Activated naive CD8-positive, alpha-beta T cell treated with anti-CD3 and anti-CD28 coated beads for 36 hours (primary cell): ENCODE measurements around the gene RAD18. TPM values are rescaled to one million over a fixed set of nuclear protein-coding genes. Genes with fewer than 3 reads are reported as not detected.
A peak's percentile ranks its signal among the peaks of the same experiment; 100 is the strongest.

Experiments used
- DNase-seq: peaks from one replicate; pipeline ENCODE4 v3.0.0; 2021
- H3K27ac Mint-ChIP-seq: one replicate; pipeline ENCODE4 v1.8.0; 2022; ENCODE audit warnings: mild to moderate bottlenecking, moderate library complexity, mixed read lengths
- H3K27me3 Mint-ChIP-seq: one replicate; pipeline ENCODE4 v1.8.0; 2022; ENCODE audit warnings: mild to moderate bottlenecking, mixed read lengths
- H3K36me3 Mint-ChIP-seq: one replicate; pipeline ENCODE4 v1.8.0; 2021; ENCODE audit warnings: mild to moderate bottlenecking, mixed read lengths
- H3K4me1 Mint-ChIP-seq: one replicate; pipeline ENCODE4 v1.8.0; 2021; ENCODE audit warnings: mixed read lengths
- H3K4me3 Mint-ChIP-seq: one replicate; pipeline ENCODE4 v1.8.0; 2022; ENCODE audit warnings: mild to moderate bottlenecking, moderate library complexity, mixed read lengths
- H3K9me3 Mint-ChIP-seq: one replicate; pipeline ENCODE4 v1.8.0; 2022; ENCODE audit warnings: mixed read lengths
- total RNA-seq, 2 experiments: library from RNA; stranded (reverse); gene quantifications; one replicate each; pipeline ENCODE4 v1.2.3, GENCODE V29; 2021

RAD18 gene, protein sequence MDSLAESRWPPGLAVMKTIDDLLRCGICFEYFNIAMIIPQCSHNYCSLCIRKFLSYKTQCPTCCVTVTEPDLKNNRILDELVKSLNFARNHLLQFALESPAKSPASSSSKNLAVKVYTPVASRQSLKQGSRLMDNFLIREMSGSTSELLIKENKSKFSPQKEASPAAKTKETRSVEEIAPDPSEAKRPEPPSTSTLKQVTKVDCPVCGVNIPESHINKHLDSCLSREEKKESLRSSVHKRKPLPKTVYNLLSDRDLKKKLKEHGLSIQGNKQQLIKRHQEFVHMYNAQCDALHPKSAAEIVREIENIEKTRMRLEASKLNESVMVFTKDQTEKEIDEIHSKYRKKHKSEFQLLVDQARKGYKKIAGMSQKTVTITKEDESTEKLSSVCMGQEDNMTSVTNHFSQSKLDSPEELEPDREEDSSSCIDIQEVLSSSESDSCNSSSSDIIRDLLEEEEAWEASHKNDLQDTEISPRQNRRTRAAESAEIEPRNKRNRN
- 10 to 100 TPM; 54.6 to 60.5 TPM for total RNA-seq

DNA sequence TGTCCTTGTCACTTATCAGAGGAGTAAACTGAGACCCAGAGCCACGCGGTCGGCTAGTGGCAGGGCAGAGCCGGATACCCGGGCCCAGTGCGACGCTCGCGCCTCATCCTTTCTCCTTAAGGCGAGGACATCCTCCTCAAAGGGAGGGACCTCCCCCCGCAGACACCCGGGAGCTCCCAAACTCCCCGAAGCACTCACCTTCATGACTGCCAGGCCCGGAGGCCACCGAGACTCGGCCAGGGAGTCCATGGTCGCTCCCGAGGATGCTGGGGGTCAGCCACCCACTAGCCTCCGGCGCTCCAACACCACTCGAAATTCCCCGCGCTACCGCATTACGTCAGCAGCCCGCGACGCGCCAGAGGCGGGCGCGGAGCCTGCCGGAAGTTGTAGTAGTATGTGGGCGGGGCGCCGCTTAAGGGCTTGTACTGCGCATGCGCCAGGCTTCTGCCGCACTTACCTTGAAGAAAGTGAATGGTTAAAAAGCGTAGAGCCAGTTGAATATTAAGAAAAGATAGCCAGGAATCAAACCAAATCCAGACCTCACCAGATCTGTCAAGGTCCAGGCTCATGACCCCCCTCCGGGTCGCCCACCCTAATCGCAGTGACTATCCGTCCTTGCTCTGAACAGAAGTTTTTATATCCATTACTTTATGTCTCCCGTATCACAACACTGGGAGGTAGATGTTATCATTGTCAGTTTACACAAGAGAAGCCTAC, at the start of gene RAD18:
Gene RAD18 (minus strand): TSS at position 336 of the 717 bp plus-strand sequence. CDS start 87 bp downstream, at position 249.
- Mint-ChIP-seq H3K27ac (peak within 1 kb of the TSS; percentile 96), H3K4me3 (peak within 1 kb of the TSS; percentile 95), H3K4me1 (peaks cover 35% of the 10 kb centered on the region), H3K27me3 (peaks cover 3% of the 10 kb centered on the region), H3K9me3 (no peaks in the 10 kb centered on the region), H3K36me3 (peaks cover 36% of the 10 kb centered on the region)
- DNase-seq: peak; percentile 90

- peaks cover 5% of the 10 kb centered on the region for H3K4me1 Mint-ChIP-seq
- H3K9me3 Mint-ChIP-seq: no peaks in the 10 kb centered on the region
- no peak for DNase-seq
- H3K27ac Mint-ChIP-seq: no peak overlapping the region
- H3K36me3 Mint-ChIP-seq: peaks cover 2% of the 10 kb centered on the region
- H3K27me3 Mint-ChIP-seq: no peaks in the 10 kb centered on the region
- no peak overlapping the region for H3K4me3 Mint-ChIP-seq
Measured at GRCh38 chr3:9012521-9012920, 49.2 kb upstream of the RAD18 start.

GRCh38 chr3:9009976-9010545, 46.8 kb upstream of the RAD18 start:
- Mint-ChIP-seq H3K27me3 (no peaks in the 10 kb centered on the region), H3K4me1 (peaks cover 5% of the 10 kb centered on the region), H3K4me3 (no peak overlapping the region), H3K36me3 (no peaks in the 10 kb centered on the region), H3K27ac (no peak overlapping the region), H3K9me3 (no peaks in the 10 kb centered on the region)
- no peak for DNase-seq

- Mint-ChIP-seq H3K4me3 (no peak overlapping the region), H3K36me3 (no peaks in the 10 kb centered on the region), H3K27ac (no peak overlapping the region), H3K9me3 (no peaks in the 10 kb centered on the region), H3K4me1 (peaks cover 5% of the 10 kb centered on the region), H3K27me3 (no peaks in the 10 kb centered on the region)
- no peak for DNase-seq
Measured at GRCh38 chr3:9008550-9009255, 45.4 kb upstream of the RAD18 start.

- Mint-ChIP-seq H3K9me3 (no peaks in the 10 kb centered on the region), H3K4me3 (no peak overlapping the region), H3K4me1 (peaks cover 5% of the 10 kb centered on the region), H3K27ac (no peak overlapping the region), H3K36me3 (no peaks in the 10 kb centered on the region), H3K27me3 (no peaks in the 10 kb centered on the region)
- no peak for DNase-seq
Measured at GRCh38 chr3:9007928-9008327, 44.7 kb upstream of the RAD18 start.

DNA sequence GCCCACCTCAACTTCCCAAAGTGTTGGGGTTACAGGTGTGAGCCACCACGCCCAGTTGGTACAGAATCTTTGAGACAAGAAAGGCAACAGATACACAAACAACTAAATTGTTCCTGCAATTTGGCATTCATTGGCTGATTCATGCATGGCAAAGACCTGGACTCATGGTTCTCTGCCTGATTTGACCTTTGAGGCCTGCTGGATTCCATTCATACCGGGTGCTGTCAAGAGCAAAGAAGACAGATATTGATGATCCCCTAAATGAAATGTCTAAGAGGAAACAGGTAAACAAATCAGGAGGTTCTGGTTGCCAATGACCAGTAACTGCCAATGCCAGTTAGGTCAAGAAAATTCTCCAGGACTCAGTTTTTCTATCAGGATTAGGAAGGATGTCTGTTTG, 43.9 kb upstream of the RAD18 start:
- H3K36me3 Mint-ChIP-seq: no peaks in the 10 kb centered on the region
- H3K4me1 Mint-ChIP-seq: peaks cover 1% of the 10 kb centered on the region
- H3K4me3 Mint-ChIP-seq: no peak overlapping the region
- H3K27me3 Mint-ChIP-seq: no peaks in the 10 kb centered on the region
- no peak for DNase-seq
- H3K9me3 Mint-ChIP-seq: no peaks in the 10 kb centered on the region
- no peak overlapping the region for H3K27ac Mint-ChIP-seq

DNA sequence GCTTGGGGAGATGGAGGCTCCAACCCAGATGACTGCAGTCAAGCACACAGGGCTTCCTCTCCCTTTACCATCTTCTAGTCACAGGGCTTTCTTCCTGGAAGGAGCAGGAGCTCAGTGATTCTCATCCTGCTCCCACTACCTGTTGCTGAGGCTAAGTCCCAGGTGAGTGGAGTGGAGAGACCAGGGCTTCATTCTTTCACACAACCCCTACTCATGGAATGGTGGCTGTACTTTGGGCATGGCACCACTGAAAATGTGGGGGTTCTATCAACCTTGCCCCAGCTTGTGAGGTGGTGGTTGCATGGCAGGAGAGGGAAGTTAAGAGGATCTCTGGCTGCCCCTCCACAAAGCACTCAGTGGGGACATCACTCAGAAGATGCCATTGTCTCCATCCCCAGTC, 36.8 kb upstream of the RAD18 start:
- no peaks in the 10 kb centered on the region for H3K36me3 Mint-ChIP-seq
- H3K27me3 Mint-ChIP-seq: no peaks in the 10 kb centered on the region
- no peak overlapping the region for H3K4me3 Mint-ChIP-seq
- DNase-seq: no peak
- no peaks in the 10 kb centered on the region for H3K4me1 Mint-ChIP-seq
- no peak overlapping the region for H3K27ac Mint-ChIP-seq
- H3K9me3 Mint-ChIP-seq: no peaks in the 10 kb centered on the region

DNA sequence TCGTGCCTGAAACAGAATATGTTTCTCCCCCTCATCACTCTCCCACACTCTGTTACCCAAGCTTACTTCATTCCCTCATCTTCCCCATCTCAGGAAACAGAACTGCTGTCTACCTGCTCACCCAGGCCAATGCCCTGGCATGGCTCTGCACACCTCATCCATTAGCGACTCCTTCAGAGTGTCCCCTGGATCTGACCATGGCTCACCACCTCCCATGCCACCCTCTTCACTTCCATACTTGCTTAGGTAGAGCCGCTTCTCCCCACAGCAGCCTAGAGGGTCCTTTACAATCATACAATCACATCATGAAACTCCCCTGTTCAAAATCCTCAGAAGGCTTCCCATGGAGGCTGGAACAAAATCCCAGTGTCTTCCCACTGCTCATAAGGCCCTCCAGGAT, 33.9 kb upstream of the RAD18 start:
- Mint-ChIP-seq H3K27ac (no peak overlapping the region), H3K36me3 (no peaks in the 10 kb centered on the region), H3K9me3 (no peaks in the 10 kb centered on the region), H3K27me3 (no peaks in the 10 kb centered on the region), H3K4me3 (no peak overlapping the region), H3K4me1 (peaks cover 2% of the 10 kb centered on the region)
- no peak for DNase-seq

DNA sequence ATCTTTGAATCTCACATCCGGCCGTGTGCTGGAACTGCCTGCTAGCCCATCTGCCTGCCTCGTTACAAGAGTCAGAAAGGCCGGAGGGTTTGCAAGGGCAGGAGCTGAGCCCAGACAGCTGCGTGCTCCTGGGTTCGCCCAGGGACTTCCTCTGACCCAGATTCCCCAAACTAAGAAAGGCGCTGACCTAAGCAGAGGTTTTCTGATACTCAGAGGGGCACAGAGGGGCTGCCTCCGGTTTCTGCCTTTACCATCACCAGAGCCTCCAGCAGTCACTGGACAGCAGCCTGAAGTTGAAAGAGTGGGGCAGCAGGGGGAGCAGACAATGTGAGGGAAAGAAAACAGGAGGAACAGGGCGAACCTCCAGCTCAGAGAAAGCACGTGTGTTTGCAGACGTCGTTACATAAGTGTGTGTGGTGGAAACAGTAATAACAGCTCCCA, 33.4 kb upstream of the RAD18 start:
- no peak overlapping the region for H3K27ac Mint-ChIP-seq
- no peak overlapping the region for H3K4me3 Mint-ChIP-seq
- H3K9me3 Mint-ChIP-seq: no peaks in the 10 kb centered on the region
- H3K27me3 Mint-ChIP-seq: no peaks in the 10 kb centered on the region
- no peaks in the 10 kb centered on the region for H3K36me3 Mint-ChIP-seq
- DNase-seq: no peak
- peaks cover 3% of the 10 kb centered on the region for H3K4me1 Mint-ChIP-seq

- Mint-ChIP-seq H3K27me3 (no peaks in the 10 kb centered on the region), H3K4me1 (peaks cover 3% of the 10 kb centered on the region), H3K9me3 (no peaks in the 10 kb centered on the region), H3K27ac (no peak overlapping the region), H3K36me3 (no peaks in the 10 kb centered on the region), H3K4me3 (no peak overlapping the region)
- no peak for DNase-seq
Measured at GRCh38 chr3:8996216-8996615, 32.9 kb upstream of the RAD18 start.

GRCh38 chr3:8994226-8994625, 31.0 kb upstream of the RAD18 start:
- Mint-ChIP-seq H3K27me3 (no peaks in the 10 kb centered on the region), H3K27ac (no peak overlapping the region), H3K36me3 (no peaks in the 10 kb centered on the region), H3K9me3 (no peaks in the 10 kb centered on the region), H3K4me3 (no peak overlapping the region), H3K4me1 (peaks cover 3% of the 10 kb centered on the region)
- no peak for DNase-seq

DNA sequence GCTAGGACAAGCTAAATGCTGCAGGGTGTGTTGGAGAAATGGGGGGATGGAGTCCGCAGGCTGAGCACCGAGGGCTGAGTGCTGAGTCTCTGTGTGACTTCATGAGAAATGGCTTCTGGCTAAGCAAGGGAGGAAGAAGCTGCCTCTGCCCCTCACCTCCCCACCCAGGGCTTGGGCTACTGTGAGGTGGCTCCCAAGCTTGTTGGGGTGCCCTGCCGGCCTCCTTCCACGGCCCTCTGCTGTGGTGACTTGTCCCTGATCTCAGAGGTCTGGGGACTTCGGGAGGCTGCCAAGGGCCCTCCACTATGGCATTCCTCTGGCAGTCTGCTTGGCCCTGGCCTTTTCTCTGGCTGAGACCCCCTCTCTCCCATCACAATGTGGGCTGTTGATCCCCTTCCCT, 30.1 kb upstream of the RAD18 start:
- DNase-seq: no peak
- H3K27me3 Mint-ChIP-seq: no peaks in the 10 kb centered on the region
- no peaks in the 10 kb centered on the region for H3K9me3 Mint-ChIP-seq
- H3K4me1 Mint-ChIP-seq: peaks cover 3% of the 10 kb centered on the region
- no peaks in the 10 kb centered on the region for H3K36me3 Mint-ChIP-seq
- H3K4me3 Mint-ChIP-seq: no peak overlapping the region
- no peak overlapping the region for H3K27ac Mint-ChIP-seq

DNA sequence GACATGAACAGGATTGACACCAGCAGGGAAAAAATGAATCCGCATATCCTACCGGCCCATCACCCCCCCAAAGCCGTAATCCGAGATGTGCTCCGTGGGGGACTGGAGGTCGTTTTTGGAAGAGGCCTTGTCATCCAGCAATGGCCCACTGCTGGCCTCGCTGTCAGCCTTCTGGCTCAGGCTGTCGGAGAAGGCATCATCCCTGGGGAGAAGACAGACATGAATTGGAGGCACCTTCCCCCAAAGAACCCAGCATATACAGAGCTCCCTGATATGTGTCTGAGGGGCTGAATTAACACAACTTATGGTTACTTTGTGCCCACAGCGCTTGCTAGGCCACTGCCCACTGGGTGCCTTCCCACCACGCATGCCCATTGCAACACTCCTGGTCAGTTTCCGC, 29.6 kb upstream of the RAD18 start:
- Mint-ChIP-seq H3K4me1 (peaks cover 3% of the 10 kb centered on the region), H3K4me3 (no peak overlapping the region), H3K27ac (no peak overlapping the region), H3K9me3 (no peaks in the 10 kb centered on the region), H3K27me3 (no peaks in the 10 kb centered on the region), H3K36me3 (no peaks in the 10 kb centered on the region)
- DNase-seq: no peak

GRCh38 chr3:8992199-8992598, 28.9 kb upstream of the RAD18 start:
- Mint-ChIP-seq H3K9me3 (no peaks in the 10 kb centered on the region), H3K4me3 (no peak overlapping the region), H3K36me3 (no peaks in the 10 kb centered on the region), H3K27ac (no peak overlapping the region), H3K27me3 (no peaks in the 10 kb centered on the region), H3K4me1 (peaks cover 5% of the 10 kb centered on the region)
- DNase-seq: no peak
